HG02571 (cell line): ENCODE measurements around the gene CARHSP1.
"Not testable (repeated sequence)": the region's sequence is repeated elsewhere in the genome, so short reads cannot be mapped to it uniquely, and the experiment has no call there.

Experiments
- ATAC-seq: cut with Tn5 transposase; IDR thresholded peaks from one replicate; pipeline ENCODE4 v1.9.1; 2021; ENCODE audit warnings: mild to moderate bottlenecking, moderate library complexity; ENCODE audit not compliant: unreplicated experiment

Gene CARHSP1

DNA sequence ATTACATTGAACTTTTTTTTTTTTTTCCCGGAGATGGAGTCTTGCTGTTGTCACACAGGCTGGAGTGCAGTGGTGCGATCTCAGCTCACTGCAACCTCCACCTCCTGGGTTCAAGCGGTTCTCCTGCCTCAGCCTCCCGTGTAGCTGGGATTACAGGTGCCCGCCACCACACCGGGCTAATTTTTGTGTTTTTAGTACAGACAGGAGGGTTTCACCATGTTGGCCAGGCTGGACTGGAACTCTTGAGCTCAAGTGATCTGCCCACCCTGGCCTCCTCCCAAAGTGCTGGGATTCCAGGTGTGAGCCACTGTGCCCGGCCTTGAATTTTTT is 5.0 kb upstream of the CARHSP1 start:
- ATAC-seq: not testable (repeated sequence)

DNA sequence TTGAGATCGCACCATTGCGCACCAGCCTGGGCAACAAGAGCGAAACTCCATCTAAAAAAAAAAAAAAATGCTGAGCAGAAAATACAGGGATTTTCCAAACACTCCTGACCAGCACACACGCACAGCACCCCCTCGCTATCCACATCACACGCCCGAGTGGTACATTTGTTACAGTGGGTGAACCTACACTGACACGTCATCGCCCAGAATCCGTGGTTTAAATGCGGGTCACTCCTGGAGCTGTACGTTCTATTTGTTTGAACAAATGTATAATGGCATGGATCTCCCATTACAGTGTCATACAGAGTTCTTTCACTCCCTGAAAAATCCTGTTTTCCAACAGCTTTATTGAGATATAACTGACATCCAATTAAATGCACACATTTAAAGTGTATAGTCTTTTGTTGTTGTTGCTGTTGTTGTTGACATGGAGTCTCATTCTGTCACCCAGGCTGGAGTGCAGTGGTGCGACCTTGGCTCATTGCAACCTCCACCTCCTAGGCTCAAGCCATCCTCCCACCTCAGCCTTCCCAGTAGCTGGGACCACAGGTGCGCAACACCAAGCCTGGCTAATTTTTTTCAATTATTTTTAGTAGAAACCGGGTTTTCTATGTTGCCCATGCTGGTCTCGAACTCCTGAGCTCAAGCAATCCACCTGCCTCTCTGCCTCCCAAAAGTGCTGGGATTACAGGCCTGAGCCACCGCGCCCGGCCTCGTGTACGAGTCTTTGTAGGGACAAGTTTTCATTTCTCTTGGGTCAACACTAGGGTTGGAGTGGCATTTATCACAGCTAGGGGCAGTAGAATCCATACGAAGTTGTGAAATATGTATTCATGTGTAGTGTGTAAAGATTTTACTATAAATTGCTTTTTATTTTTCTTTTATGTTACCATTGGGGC is 4.4 kb upstream of the CARHSP1 start:
- ATAC-seq: no peak

DNA sequence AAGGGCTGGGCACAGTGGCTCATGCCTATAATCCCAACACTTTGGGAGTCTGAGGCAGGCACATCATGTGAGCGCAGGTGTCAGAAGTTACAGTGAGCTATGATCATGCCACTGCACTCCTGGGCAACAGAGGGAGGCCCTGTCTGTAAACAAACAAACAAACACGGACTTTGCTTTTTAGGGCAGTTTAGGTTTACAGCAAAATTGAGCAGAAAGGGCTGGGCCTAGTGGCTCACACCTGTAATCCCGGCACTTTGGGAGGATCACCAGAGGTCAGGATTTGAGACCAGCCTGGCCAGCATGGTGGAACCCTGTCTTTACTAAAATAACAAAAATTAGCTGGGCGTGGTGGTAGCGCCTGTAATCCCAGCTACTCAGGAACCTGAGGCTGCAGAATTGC is 3.3 kb upstream of the CARHSP1 start:
- no peak for ATAC-seq

DNA sequence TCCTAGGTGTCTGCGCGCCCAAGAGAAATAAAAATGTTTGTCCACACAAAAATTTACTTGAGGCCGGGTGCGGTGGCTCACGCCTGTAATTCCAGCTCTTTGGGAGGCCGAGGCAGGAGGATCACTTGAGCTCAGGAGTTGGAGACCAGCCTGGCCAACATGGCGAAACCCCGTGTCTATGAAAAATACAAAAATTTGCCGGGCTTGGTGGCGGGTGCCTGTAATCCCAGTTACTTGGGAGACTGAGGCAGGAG is 1.1 kb upstream of the CARHSP1 start:
- not testable (repeated sequence) for ATAC-seq

DNA sequence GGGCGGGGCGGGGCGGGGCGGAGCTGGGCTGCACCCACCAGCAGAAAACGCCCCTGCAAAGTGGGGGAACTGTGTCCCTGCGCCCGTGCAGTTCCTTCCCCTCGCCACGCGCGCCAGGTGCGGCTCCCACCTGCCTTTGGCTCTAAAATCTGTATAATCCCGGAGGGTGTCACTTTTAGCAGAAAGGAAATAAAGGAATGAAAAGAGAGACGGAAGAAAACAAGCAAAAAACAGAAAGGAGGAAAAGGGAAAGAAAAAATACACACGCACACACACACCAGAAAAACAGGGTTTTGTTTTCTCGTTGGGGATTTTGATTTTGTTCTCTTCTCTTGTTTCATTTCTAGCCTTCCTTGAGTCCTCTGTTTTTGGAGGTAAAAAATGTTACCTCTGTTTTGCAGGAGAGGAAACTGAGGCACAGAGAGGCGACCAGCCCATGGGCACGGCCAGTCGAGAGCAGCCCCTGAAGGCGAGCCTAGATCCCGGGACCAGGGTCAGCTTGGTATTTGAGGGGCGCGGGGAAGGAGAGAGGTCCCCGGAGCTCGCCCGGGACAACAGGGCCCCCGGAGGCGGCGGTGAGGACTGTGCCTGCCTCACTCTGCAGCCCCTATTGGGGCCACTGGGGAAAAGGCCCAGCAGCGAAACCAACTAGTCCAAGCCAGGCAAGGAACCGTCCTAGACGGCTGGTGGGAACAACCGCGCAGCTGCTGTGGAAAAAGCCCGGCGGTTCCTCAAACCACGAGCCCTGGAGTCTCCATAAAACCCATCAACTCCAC is 594 bp upstream of the CARHSP1 start:
- ATAC-seq: no peak

DNA sequence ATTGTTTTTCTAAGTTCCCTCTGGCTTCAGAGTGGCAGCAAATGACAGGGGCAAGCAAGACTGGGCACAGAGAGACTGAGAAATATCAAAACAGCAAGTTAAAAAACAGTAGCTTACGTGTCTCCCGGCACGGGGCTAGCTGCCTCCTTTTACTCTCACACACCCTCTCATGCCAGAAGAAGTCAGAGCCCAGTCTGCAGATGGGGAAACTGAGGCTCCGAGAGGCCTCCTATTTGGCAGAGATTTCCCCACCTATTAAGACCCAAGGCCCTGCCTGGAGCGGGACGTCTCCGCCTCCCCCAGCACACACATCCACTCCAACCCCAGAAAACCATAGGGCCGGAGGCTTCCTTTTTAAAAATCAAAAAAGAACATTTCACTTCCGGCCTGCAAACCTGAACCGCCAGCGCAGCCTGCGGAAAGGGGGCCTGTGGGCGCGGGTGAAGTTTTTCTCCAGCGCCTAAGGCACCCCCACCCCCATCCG is 832 bp downstream of the CARHSP1 start:
- peak; percentile 1 for ATAC-seq

DNA sequence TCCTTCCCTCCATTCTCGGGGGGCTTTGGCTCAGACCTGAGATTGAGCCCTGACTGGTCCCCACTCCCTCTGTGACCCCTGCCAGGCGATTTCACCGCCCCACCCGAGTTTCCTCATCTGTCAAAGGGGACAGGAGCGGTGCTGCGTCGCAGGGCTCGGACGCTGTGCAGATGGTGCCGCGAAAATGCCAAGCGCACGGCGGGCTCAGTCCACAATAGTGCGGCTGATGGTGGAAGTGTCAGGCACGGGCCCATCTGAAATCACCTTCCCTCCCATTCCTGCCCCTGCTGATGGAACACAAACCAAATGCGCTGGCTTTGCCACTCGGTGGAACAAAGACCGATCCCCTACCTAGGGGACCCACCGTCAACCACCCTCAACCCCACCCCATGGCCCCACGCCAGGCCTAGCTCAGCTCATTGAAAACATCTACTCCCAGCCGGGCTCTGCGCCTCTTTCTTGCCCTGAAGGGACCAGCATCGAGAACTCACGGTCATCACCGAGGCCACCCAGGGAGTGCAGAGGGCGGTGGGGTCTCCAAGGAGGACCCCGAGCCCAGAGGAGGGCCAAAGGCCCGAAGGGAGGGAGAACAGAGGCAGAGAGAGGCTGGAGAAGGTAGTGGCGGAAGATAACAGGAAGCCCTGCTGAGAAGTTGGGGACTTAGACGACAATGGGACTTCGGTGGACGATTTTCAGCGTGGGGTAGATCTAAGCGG is 1.4 kb downstream of the CARHSP1 start:
- ATAC-seq: no peak

DNA sequence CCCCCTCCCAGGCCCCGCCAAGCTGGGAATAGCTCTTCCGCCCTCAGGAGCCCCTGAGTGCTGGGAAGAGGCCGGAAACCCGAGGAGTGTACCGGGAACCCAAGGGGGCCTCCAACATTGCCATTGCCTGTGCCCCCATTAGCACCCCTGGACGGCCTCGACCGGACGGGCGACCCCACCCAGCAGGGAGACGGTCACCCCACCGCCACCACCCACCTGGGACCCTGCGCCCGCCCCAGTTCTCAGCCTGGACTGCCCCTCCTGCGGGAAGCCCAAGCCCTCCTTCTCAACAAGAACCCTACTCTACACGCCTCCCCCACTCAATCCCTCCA is 2.0 kb downstream of the CARHSP1 start:
- no peak for ATAC-seq

DNA sequence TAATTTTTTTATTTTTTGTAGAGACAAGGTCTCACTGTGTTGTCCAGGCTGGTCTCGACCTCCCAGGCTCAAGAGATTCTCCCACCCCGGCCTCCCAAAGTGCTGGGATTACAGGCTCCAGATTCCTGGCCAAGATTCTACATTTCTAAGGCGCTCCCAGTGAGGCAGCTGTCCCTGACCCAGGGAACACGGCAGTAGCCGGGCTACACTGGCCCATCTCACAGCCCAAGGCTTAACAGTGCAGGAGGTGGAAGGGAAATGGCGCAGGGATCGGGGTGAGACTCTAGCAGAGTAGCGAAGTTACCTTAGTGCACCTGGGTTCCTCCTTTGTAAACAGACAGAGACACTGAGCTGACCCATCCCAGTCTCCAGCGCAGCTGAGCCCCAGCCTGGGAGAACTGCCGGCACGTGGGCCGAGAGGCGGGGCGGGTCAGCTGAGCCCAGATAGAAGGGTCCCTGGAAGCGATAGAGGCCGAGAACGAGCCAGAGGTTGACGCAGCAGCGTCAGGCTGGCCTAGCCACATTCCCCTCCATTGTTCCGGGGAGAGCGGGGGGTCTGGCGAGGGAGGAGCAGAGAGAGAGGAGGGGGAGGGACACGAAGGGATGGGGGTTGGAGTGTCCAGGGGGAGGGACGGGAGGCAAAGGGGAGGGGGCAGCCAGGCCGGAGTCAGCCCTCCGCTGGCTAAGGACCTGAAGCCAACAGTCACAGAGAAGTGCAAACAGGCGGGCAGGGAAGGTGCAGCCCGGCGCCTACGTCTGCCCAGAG is 2.5 kb downstream of the CARHSP1 start:
- ATAC-seq: no peak

DNA sequence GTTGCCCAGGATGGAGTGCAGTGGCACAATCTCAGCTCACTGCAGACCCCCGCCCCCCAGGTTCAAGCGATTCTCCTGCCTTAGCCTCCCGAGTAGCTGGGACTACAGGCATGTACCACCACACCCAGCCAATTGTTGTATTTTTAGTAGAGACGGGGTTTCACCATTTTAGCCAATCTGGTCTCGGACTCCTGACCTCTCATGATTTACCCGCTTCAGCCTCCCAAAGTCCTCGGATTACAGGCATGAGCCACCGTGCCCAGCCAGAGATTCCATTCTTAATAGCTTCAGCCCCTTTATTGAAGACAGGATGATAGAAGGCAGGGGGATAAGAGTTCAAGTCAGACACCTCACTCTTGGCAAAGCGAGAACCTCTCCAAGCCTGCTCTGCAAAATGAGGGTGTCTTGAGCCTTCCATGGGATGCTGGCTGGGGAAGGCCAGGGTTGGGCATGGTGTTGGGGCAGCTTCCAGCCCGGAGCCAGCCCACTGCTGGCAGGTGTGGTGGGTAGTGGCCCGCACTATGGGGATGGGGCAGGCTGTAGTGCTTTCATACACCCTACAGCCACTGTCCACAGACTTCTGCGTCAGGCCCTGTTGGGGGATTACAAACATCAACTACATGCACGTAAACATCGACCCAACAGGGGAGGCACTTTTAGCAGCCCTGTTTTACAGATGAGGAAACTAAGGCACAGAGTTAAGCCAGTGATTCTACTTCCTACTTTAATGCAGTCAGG is 3.5 kb downstream of the CARHSP1 start:
- ATAC-seq: no peak

DNA sequence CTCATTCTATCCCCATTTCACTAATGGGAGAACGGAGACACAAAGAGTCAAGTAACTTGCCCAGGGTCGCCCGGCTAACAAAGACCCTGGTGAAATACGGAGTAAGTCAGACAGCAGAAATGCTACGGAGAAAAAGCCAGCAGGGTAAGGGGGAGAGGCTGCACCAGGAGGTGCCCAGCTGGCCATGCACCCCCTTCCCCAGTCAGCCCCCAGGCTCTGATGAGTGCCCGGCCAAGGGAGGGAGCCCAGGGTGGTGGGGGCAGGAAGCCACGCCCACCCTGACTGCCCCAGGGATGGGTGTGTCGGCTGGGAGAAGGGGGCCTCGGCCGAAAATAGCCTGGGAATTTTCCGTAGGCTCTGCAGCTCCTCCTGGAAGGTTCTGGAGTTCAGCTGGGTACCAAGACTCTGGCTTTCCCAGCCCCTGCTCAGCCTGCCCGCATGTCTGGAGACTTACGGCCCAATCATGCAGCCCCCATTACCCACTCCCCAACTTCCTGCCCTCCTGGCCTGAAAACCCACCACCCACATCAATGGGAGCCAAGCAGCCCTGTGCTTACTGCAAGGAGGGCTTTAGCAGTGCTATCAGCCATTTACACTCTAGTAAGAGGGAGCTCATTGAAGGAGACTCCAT is 4.2 kb downstream of the CARHSP1 start:
- no peak for ATAC-seq

DNA sequence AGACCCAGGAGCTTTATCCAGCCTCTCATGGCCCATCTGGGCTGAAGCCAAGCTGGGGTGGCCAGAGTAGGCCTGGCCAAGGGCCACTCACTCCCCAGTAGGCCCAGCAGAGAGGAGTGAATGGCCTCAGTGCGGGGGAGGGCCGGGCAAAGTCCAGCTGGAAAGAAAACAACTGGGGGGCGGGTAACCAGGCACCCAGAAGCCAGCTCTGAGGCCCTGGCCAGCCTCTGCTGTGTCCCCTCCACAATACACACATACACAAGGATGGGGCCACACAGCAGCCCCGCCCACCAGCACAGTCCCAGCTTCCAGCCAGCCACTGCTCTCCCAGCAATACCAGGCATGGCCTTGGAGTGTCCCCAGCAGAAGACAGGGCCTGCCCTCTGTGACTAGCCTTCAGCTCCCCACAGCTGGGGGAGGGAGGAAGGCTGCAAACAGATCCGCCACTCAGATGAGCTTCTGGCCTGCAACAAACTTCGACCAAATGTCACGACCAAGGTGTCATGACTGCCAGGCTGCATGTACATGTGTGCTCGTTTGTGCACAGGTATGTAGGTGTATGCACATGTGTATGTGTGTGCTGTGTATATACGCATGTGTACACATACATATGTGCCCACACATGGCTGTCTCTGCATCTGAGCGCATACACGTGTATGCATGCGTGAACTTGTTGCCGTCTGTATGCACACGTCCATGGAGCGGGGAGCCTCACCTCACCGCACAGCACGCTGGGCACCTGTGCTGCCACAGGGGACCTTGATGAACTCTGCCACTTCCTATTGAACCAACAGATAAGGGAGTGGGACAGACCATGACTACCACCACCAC is 5.0 kb downstream of the CARHSP1 start:
- no peak for ATAC-seq

DNA sequence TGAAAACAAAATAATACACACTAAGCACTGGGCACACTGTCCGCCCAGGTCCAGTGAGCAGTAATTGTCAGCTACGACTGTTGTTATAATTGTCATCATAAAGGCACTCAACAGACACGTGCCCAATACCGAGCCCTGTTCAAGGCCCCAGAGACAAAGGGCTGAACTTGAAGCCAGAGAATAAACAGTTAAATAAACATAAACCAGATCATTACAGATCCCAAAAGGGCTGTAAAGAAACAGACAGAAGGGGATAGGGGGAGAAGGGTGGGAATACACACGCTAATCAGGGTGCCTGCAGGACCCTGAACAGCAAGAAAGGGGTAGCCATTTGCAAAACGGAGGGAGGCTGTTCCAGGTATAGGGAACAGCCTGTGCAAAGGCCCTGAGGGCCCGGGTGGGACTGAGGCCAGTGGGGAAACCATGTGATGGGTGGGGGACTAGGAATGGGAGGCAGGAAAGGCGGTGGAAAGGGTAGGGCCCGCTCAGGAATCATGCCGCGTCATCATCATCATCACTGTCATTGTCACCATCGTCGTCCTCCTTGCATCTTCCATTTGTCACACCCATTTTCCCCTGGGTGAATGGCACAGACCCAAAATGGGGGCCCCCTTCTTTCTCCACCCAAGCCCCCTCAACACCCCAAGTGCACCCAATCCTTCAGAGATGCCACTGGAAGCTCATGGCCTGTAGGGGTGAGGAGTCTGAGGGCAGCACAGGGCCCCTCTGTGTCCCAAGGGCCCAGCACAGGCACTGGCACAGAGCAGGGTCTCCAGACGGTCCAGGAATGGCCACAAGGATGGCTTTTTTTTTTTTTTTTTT is 6.3 kb downstream of the CARHSP1 start:
- no peak for ATAC-seq

DNA sequence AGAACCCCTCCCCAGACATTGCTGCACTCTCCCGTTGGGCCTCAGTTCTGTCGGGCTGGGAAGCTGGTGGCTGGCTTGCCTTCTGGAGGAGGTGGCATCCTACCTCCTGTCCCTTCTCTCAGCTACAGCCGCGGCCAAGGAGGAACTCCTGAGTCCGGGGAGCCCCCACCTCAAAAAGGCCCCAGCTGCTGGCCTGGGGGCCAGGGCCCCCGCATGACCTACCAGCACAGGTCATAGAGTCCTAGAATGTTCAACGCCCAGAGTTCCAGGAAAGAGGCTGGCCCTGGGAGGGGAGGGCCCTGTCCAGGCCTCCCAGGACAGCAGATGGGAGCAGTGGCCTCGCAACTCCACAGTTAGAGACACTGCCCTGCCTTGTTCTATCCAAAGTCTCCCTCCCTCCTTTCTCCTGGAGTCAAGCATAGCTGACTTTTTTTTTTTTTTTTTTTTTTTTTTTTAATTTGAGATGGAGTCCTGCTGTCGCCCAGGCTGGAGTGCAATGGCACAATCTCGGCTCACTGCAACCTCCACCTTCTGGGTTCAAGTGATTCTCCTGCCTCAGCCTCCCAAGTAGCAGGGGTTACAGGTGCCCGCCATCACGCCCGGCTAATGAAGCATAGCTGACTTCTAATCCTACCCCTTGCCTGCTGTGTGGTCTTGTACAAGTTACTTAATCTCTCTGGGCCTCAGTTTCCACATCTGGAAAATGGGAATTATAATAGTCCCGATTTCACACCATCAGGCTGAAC is 7.1 kb downstream of the CARHSP1 start:
- no peak for ATAC-seq

DNA sequence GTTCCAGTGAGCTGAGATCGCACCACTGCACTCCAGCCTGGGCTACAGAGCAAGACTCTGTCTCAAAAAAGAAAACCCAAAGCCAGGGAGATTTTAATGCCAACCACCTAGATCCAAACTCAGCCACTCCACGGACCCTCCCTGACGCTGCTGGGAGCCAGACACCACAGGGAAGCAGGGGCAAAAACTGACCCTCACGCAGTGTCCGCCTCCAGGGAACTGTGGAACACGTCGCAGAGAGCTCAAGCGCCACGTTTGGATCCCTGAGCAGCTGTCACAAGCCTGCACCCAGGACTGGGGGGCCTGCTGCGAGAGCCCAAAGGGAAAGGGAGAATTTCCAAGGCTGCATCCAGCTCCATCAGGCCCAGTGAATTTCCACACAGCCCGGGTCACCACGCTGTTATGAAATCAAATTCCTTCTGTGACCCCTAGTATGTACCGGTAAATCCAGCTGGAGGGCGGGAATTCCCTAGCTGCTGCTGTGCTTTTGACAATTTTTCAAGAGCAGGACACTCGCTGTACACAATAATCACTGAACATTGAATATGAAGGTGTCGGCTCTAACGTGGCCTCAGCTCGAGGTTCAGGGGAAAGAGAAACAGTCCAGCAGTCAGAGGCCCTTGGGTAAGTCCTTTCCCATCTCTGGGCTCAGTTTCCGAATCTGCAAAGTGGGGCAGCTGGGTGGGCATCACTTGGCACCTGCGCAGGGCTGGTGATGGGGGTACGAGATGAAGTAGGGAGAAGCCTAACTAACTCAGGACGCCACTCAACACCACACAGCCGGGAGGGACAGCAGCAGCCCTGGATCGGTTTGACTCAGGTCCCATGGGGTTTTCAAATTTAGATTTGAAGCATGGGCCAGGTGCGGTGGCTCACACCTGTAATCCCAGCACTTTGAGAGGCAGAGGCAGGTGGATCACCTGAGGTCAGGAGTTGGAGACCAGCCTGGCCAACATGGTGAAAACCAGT is 8.6 kb downstream of the CARHSP1 start:
- ATAC-seq: no peak
